Stimulated activated naive CD8-positive, alpha-beta T cell treated with anti-CD3 and anti-CD28 coated beads, Interleukin-15, Interleukin-2, amounts not matched to agents 100 U/mL and 50 U/mL, for 24 hours (primary cell): Measurements from ENCODE around the gene ZDHHC8.

Experiments
- ATAC-seq: fragments of 150-1000 bp; cut with Tn5 transposase; one replicate; pipeline ENCODE4 v1.10.0; 2021
- DNase-seq: peaks from one replicate; pipeline ENCODE4 v3.0.0; 2021

ZDHHC8 gene

GRCh38 chr22:20113551-20114310, 17.9 kb upstream of the ZDHHC8 start:
- no peak for ATAC-seq
- no peak for DNase-seq

- no peak for DNase-seq
- no peak for ATAC-seq
Observed at GRCh38 chr22:20114506-20115475, 16.8 kb upstream of the ZDHHC8 start.

- DNase-seq (no peak), ATAC-seq (no peak)
Observed at GRCh38 chr22:20115691-20116375, 15.8 kb upstream of the ZDHHC8 start, which contains the start of gene RANBP1. TSS of gene RANBP1 (plus strand) at chr22:20116104. CDS start at chr22:20116185, 81 bp downstream.

- ATAC-seq, result no peak
Observed at GRCh38 chr22:20116376-20116950, 15.1 kb upstream of the ZDHHC8 start.

GRCh38 chr22:20116951-20117632, 14.5 kb upstream of the ZDHHC8 start, which contains the start of gene TRMT2A:
TSS of gene TRMT2A (minus strand) at chr22:20117226. CDS start at chr22:20116906, 320 bp downstream.
- peak; percentile 98 for DNase-seq
- peak; percentile 81 for ATAC-seq

More at GRCh38 chr22:20116376-20116950, 15.1 kb upstream of the ZDHHC8 start:
- no peak for DNase-seq

- peak; percentile 86 for DNase-seq
- ATAC-seq, result peak; percentile 38
Observed at GRCh38 chr22:20117633-20118299, 13.8 kb upstream of the ZDHHC8 start.

- no peak for ATAC-seq
- DNase-seq, result no peak
Observed at GRCh38 chr22:20118300-20119020, 13.1 kb upstream of the ZDHHC8 start.

GRCh38 chr22:20121856-20122415, 9.7 kb upstream of the ZDHHC8 start:
- ATAC-seq, result no peak
- no peak for DNase-seq

- ATAC-seq (no peak), DNase-seq (no peak)
Observed at GRCh38 chr22:20123366-20124082, 8.1 kb upstream of the ZDHHC8 start.

GRCh38 chr22:20124083-20124787, 7.4 kb upstream of the ZDHHC8 start:
- ATAC-seq, result no peak

GRCh38 chr22:20125201-20126174, 6.1 kb upstream of the ZDHHC8 start:
- DNase-seq (no peak), ATAC-seq (no peak)

More at GRCh38 chr22:20124083-20124787, 7.4 kb upstream of the ZDHHC8 start:
- DNase-seq, result no peak

GRCh38 chr22:20126284-20127029, 5.1 kb upstream of the ZDHHC8 start:
- no peak for ATAC-seq
- DNase-seq, result no peak

GRCh38 chr22:20127318-20127868, 4.2 kb upstream of the ZDHHC8 start:
- ATAC-seq, result no peak
- no peak for DNase-seq

- DNase-seq, result no peak
- ATAC-seq, result no peak
Observed at GRCh38 chr22:20127869-20128618, 3.6 kb upstream of the ZDHHC8 start.

GRCh38 chr22:20128619-20128901, 3.0 kb upstream of the ZDHHC8 start:
- ATAC-seq, result no peak
- DNase-seq, result no peak
